ENCODE data around the gene ARNT2. TPM values are rescaled to one million over a fixed set of nuclear protein-coding genes. Genes with fewer than 3 reads are reported as not detected.

ARNT2 gene
- total RNA-seq, 4 donors from 2014 or later = 0.26 to 22.9 (median 7.0) TPM

- DNase-seq = peak in 1 of 2 donors; percentile 34
- TF ChIP-seq CTCF (IDR thresholded peaks at IDR 0.05) = no peak
- TF ChIP-seq POLR2A (IDR thresholded peaks at IDR 0.05) = no peak
- Histone ChIP-seq H3K36me3 (no peaks in the 10 kb centered on the region), H3K4me1 (no peaks in the 10 kb centered on the region), H3K27ac (no peak overlapping the region), H3K27me3 (no peaks in the 10 kb centered on the region), H3K4me3 (no peak overlapping the region), H3K9me3 (no peaks in the 10 kb centered on the region)
- intact Hi-C loops (cut with DNase I; ENCODE audit: low total_unique reads) = no loop called here
These were observed 211.7 kb downstream of the ARNT2 start for GRCh38 chr15:80615783-80616391.

- Histone ChIP-seq H3K36me3 (no peaks in the 10 kb centered on the region), H3K4me1 (no peaks in the 10 kb centered on the region), H3K27ac (no peak overlapping the region), H3K4me3 (no peak overlapping the region), H3K9me3 (no peaks in the 10 kb centered on the region), H3K27me3 (no peaks in the 10 kb centered on the region)
- intact Hi-C loops (cut with DNase I; ENCODE audit: low total_unique reads) = no loop called here
- DNase-seq = no peak
- no peak for TF ChIP-seq POLR2A (IDR thresholded peaks at IDR 0.05)
- no peak for TF ChIP-seq CTCF (IDR thresholded peaks at IDR 0.05)
These were observed 214.7 kb downstream of the ARNT2 start for GRCh38 chr15:80618685-80619400.

- H3K27ac ChIP-seq = no peak overlapping the region
- H3K4me1 ChIP-seq = no peaks in the 10 kb centered on the region
- intact Hi-C loops (cut with DNase I; ENCODE audit: low total_unique reads) = no loop called here
- no peaks in the 10 kb centered on the region for H3K9me3 ChIP-seq
- H3K36me3 ChIP-seq = no peaks in the 10 kb centered on the region
- H3K4me3 ChIP-seq = no peak overlapping the region
- TF ChIP-seq POLR2A (IDR thresholded peaks at IDR 0.05) (no peak), CTCF (IDR thresholded peaks at IDR 0.05) (no peak)
- no peak for DNase-seq
- no peaks in the 10 kb centered on the region for H3K27me3 ChIP-seq
These were observed 215.5 kb downstream of the ARNT2 start for GRCh38 chr15:80619680-80620079.

- no peaks in the 10 kb centered on the region for H3K36me3 ChIP-seq
- H3K4me3 ChIP-seq = no peak overlapping the region
- TF ChIP-seq CTCF (IDR thresholded peaks at IDR 0.05) = no peak
- TF ChIP-seq POLR2A (IDR thresholded peaks at IDR 0.05) = no peak
- no peaks in the 10 kb centered on the region for H3K4me1 ChIP-seq
- DNase-seq = no peak
- no peak overlapping the region for H3K27ac ChIP-seq
- intact Hi-C loops (cut with DNase I; ENCODE audit: low total_unique reads) = no loop called here
- no peaks in the 10 kb centered on the region for H3K9me3 ChIP-seq
- no peaks in the 10 kb centered on the region for H3K27me3 ChIP-seq
These were observed 216.0 kb downstream of the ARNT2 start for GRCh38 chr15:80620141-80620540.

- Histone ChIP-seq H3K36me3 (no peaks in the 10 kb centered on the region), H3K27me3 (no peaks in the 10 kb centered on the region), H3K4me1 (no peaks in the 10 kb centered on the region), H3K4me3 (no peak overlapping the region), H3K9me3 (no peaks in the 10 kb centered on the region), H3K27ac (no peak overlapping the region)
- DNase-seq = no peak
- TF ChIP-seq POLR2A (IDR thresholded peaks at IDR 0.05) (no peak), CTCF (IDR thresholded peaks at IDR 0.05) (no peak)
- intact Hi-C loops (cut with DNase I; ENCODE audit: low total_unique reads) = no loop called here
These were observed 216.7 kb downstream of the ARNT2 start for GRCh38 chr15:80620931-80621330.
